ENCODE results near the gene PITRM1. TPM values are rescaled to one million over a fixed set of nuclear protein-coding genes. Genes with fewer than 3 reads are reported as not detected.

PITRM1 gene
- total RNA-seq, 1 donor from 2014 or later: 47.6 TPM

DNA sequence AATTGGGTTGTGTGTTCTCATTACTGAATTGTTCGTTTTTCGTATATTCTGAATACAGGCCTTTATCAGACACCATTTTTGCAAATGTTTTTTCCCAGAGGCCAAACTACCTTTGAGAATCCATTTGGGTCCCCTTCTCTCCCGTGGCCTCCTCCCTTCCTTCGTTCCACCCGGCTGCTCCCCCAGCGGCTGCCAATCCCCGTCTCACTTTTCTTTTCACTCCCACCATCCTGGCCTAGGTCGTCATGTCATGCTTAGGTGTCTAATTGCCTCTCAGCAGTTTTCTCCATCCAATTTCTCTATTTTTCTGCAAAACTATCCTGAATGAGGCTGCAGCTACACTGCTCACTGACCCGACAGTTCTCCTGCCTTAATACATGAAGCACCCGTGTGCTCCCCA lies 17.9 kb downstream of the PITRM1 start:
- Mint-ChIP-seq H3K9me3 (ENCODE audit: low read depth) (no peaks in the 10 kb centered on the region), H3K36me3 (ENCODE audit: insufficient read depth) (peaks cover 37% of the 10 kb centered on the region)

DNA sequence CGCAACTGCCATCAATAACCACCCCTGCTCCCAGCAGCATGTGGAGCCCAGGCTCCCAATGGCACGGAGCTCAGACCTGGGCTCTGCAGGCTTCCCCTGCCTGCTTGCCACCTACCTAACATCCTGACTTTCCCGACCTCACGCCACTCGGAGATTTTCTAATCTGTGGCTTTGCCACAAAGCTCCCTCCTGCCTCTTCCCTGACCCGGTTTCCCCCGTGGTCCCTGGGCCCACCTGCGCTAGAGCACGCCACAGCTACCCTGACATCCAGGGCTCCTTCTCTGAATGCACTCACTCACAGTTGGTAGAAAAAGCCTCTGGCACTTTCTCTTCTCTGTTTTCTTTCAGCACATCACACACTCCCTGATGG lies 20.0 kb downstream of the PITRM1 start:
- peaks cover 28% of the 10 kb centered on the region for H3K36me3 Mint-ChIP-seq (ENCODE audit: insufficient read depth)
- no peaks in the 10 kb centered on the region for H3K27me3 Mint-ChIP-seq
- no peaks in the 10 kb centered on the region for H3K4me1 Mint-ChIP-seq (ENCODE audit: low read depth)
- H3K4me3 Mint-ChIP-seq (ENCODE audit: low read depth): no peak overlapping the region
- TF ChIP-seq, protein P1, sequence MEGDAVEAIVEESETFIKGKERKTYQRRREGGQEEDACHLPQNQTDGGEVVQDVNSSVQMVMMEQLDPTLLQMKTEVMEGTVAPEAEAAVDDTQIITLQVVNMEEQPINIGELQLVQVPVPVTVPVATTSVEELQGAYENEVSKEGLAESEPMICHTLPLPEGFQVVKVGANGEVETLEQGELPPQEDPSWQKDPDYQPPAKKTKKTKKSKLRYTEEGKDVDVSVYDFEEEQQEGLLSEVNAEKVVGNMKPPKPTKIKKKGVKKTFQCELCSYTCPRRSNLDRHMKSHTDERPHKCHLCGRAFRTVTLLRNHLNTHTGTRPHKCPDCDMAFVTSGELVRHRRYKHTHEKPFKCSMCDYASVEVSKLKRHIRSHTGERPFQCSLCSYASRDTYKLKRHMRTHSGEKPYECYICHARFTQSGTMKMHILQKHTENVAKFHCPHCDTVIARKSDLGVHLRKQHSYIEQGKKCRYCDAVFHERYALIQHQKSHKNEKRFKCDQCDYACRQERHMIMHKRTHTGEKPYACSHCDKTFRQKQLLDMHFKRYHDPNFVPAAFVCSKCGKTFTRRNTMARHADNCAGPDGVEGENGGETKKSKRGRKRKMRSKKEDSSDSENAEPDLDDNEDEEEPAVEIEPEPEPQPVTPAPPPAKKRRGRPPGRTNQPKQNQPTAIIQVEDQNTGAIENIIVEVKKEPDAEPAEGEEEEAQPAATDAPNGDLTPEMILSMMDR (IDR thresholded peaks at IDR 0.05; ENCODE audit: unreplicated experiment): no peak
- no peaks in the 10 kb centered on the region for H3K9me3 Mint-ChIP-seq (ENCODE audit: low read depth)
- no peak for DNase-seq (ENCODE audit: low spot score, unreplicated experiment)
- H3K27ac Mint-ChIP-seq: peak overlapping the region; percentile 17

More for the DNA sequence above, 17.9 kb downstream of the PITRM1 start:
- Mint-ChIP-seq H3K27me3 (no peaks in the 10 kb centered on the region), H3K4me3 (ENCODE audit: low read depth) (no peak overlapping the region), H3K4me1 (ENCODE audit: low read depth) (no peaks in the 10 kb centered on the region), H3K27ac (no peak overlapping the region)
- TF ChIP-seq, protein P1 (IDR thresholded peaks at IDR 0.05; ENCODE audit: unreplicated experiment): no peak
- no peak for DNase-seq (ENCODE audit: low spot score, unreplicated experiment)

DNA sequence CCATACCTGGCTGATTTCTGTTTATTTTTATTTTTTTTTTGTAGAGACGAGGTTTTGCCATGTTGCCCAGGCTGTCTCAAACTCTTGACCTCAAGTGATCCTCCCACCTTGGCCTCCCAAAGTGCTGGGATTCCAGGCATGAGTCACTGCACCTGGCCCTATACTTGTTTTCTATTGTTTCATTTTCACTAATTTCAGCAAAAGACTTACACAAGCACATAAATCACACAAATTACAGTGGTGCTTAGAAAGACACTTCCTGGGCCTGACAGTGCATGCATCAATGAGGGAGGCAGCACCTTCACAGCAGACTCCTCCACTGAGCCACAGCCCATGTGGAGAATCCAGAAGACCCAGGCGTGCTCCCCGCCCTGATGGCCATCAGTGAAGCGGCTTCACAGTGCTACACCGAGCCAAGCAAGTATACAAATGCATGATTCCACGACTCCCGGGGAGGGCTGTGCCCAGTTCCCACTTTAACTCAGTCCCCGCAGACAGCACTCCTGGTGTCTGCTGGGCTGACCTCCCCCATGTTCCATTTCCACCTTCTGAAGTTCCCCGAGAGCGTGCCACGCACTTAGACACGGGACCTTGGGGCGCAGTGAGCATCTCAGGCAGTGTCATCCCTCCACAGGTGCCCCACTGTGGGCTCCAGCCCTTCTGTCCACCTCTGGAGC lies 20.6 kb downstream of the PITRM1 start:
- H3K27me3 Mint-ChIP-seq: no peaks in the 10 kb centered on the region
- TF ChIP-seq, protein P1 (IDR thresholded peaks at IDR 0.05; ENCODE audit: unreplicated experiment): no peak
- no peak overlapping the region for H3K4me3 Mint-ChIP-seq (ENCODE audit: low read depth)
- peaks cover 29% of the 10 kb centered on the region for H3K36me3 Mint-ChIP-seq (ENCODE audit: insufficient read depth)
- no peaks in the 10 kb centered on the region for H3K4me1 Mint-ChIP-seq (ENCODE audit: low read depth)
- H3K27ac Mint-ChIP-seq: no peak overlapping the region
- no peaks in the 10 kb centered on the region for H3K9me3 Mint-ChIP-seq (ENCODE audit: low read depth)
- DNase-seq (ENCODE audit: low spot score, unreplicated experiment): no peak

DNA sequence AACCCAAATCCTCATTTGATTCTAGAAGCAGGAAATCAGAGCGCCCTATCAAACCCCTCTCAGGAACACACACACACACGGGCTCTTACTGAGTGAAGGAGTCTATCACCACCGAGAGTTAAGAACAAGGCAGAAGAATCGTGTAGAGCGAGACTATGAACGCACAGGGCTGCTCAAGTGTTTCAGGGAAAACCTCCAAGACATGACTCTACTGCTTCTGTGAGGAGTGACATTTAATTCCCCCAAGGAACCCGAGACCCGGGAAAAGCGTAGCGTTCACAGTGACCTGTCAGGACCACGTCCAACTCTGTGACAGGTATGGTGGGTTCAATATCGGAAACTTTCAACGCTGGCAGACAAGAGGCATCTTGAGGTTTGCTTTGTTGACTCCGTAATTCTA lies 21.6 kb downstream of the PITRM1 start:
- Mint-ChIP-seq H3K27me3 (no peaks in the 10 kb centered on the region), H3K36me3 (ENCODE audit: insufficient read depth) (peaks cover 31% of the 10 kb centered on the region), H3K4me3 (ENCODE audit: low read depth) (no peak overlapping the region), H3K27ac (no peak overlapping the region), H3K9me3 (ENCODE audit: low read depth) (no peaks in the 10 kb centered on the region), H3K4me1 (ENCODE audit: low read depth) (no peaks in the 10 kb centered on the region)
- no peak for DNase-seq (ENCODE audit: low spot score, unreplicated experiment)
- TF ChIP-seq, protein P1 (IDR thresholded peaks at IDR 0.05; ENCODE audit: unreplicated experiment): no peak

DNA sequence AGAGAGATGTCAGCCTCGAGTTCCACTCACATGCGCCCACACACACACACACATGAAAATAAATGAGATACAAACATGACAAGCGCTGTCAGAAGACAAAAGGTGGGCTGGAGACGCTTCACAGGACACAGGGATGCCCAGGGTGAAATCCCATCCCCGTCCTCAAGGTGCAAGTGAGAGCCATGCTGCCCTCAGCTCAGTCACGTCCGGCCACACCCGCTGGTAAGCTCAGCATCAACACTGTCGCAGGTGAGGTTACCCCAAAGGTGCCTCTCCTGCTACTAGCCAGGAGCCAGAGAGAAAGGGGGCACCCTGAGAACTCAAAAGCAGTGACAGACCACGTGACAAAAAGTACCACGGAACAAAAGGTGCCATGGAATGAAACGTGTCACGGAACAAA lies 22.2 kb downstream of the PITRM1 start:
- Mint-ChIP-seq H3K9me3 (ENCODE audit: low read depth) (no peaks in the 10 kb centered on the region), H3K4me3 (ENCODE audit: low read depth) (no peak overlapping the region), H3K4me1 (ENCODE audit: low read depth) (no peaks in the 10 kb centered on the region), H3K36me3 (ENCODE audit: insufficient read depth) (peaks cover 29% of the 10 kb centered on the region), H3K27me3 (no peaks in the 10 kb centered on the region), H3K27ac (no peak overlapping the region)
- DNase-seq (ENCODE audit: low spot score, unreplicated experiment): no peak
- TF ChIP-seq, protein P1 (IDR thresholded peaks at IDR 0.05; ENCODE audit: unreplicated experiment): no peak
